ENCODE results near the gene HSPA12B. TPM values are rescaled to one million over a fixed set of nuclear protein-coding genes. Genes with fewer than 3 reads are reported as not detected.

Gene HSPA12B
- total RNA-seq, 3 donors from 2014 or later (not counting 1 experiment from before 2014, with no cell fraction given) = not detected

GRCh38 chr20:3739054-3739925 lies 6.8 kb downstream of the HSPA12B start:
- no peak overlapping the region for H3K4me3 Mint-ChIP-seq
- WGBS (ENCODE audit: insufficient coverage) = 84% methylated on average over 19 of the region's 19 CpGs

GRCh38 chr20:3739926-3740451 lies 7.5 kb downstream of the HSPA12B start:
- peaks cover 5% of the 10 kb centered on the region for H3K4me1 ChIP-seq (ENCODE audit: control insufficient read depth, insufficient read depth, low read length)
- intact Hi-C loops (cut with micrococcal nuclease) = no loop called here
- H3K4me3 Mint-ChIP-seq = no peak overlapping the region
- no peaks in the 10 kb centered on the region for H3K36me3 ChIP-seq (ENCODE audit: control insufficient read depth, insufficient read depth, low read length)
- H3K4me3 ChIP-seq (ENCODE audit: low read length) = no peak overlapping the region
- WGBS (ENCODE audit: insufficient coverage) = 92% methylated on average over 7 of the region's 7 CpGs
- DNase-seq (no peak), ATAC-seq (no peak)
- H3K36me3 Mint-ChIP-seq = no peaks in the 10 kb centered on the region
- H3K9me3 ChIP-seq (ENCODE audit: control insufficient read depth, insufficient read depth, low read length) = no peaks in the 10 kb centered on the region
- H3K27ac Mint-ChIP-seq = no peak overlapping the region
- no peak overlapping the region for H3K27ac ChIP-seq (ENCODE audit: low read length)
- no peaks in the 10 kb centered on the region for H3K9me3 Mint-ChIP-seq
- no peaks in the 10 kb centered on the region for H3K27me3 ChIP-seq (ENCODE audit: control insufficient read depth, insufficient read depth, low read length)
- TF ChIP-seq CTCF (IDR thresholded peaks at IDR 0.05) = no peak
- H3K4me1 Mint-ChIP-seq = peaks cover 4 to 9% of the 10 kb centered on the region in 2 donors
- peaks cover 0 to under 1% of the 10 kb centered on the region in 2 donors for H3K27me3 Mint-ChIP-seq (ENCODE audit: low read depth in 2 of 2)

More at GRCh38 chr20:3739054-3739925, 6.8 kb downstream of the HSPA12B start:
- Mint-ChIP-seq H3K4me1 (peaks cover 0 to 2% of the 10 kb centered on the region in 2 donors), H3K36me3 (no peaks in the 10 kb centered on the region), H3K27ac (no peak overlapping the region), H3K9me3 (no peaks in the 10 kb centered on the region), H3K27me3 (ENCODE audit: low read depth in 2 of 2) (peaks cover 0 to 3% of the 10 kb centered on the region in 2 donors)
- no peaks in the 10 kb centered on the region for H3K36me3 ChIP-seq (ENCODE audit: control insufficient read depth, insufficient read depth, low read length)
- H3K4me1 ChIP-seq (ENCODE audit: control insufficient read depth, insufficient read depth, low read length) = no peaks in the 10 kb centered on the region
- intact Hi-C loops (cut with micrococcal nuclease) = no loop called here
- no peak overlapping the region for H3K27ac ChIP-seq (ENCODE audit: low read length)
- H3K27me3 ChIP-seq (ENCODE audit: control insufficient read depth, insufficient read depth, low read length) = no peaks in the 10 kb centered on the region
- ATAC-seq = no peak
- no peak for TF ChIP-seq CTCF (IDR thresholded peaks at IDR 0.05)
- H3K4me3 ChIP-seq (ENCODE audit: low read length) = no peak overlapping the region
- no peaks in the 10 kb centered on the region for H3K9me3 ChIP-seq (ENCODE audit: control insufficient read depth, insufficient read depth, low read length)
- no peak for DNase-seq

- no peak overlapping the region for H3K27ac Mint-ChIP-seq
These were observed 8.3 kb downstream of the HSPA12B start for GRCh38 chr20:3740615-3741301.

More at GRCh38 chr20:3740615-3741301, 8.3 kb downstream of the HSPA12B start:
- Mint-ChIP-seq H3K4me1 (peaks cover 4 to 17% of the 10 kb centered on the region in 2 donors), H3K27me3 (ENCODE audit: low read depth in 2 of 2) (no peaks in the 10 kb centered on the region), H3K9me3 (no peaks in the 10 kb centered on the region), H3K4me3 (no peak overlapping the region), H3K36me3 (no peaks in the 10 kb centered on the region)
- TF ChIP-seq CTCF (IDR thresholded peaks at IDR 0.05) = no peak
- no peaks in the 10 kb centered on the region for H3K36me3 ChIP-seq (ENCODE audit: control insufficient read depth, insufficient read depth, low read length)
- no peaks in the 10 kb centered on the region for H3K27me3 ChIP-seq (ENCODE audit: control insufficient read depth, insufficient read depth, low read length)
- ATAC-seq = no peak
- DNase-seq = no peak
- intact Hi-C loops (cut with micrococcal nuclease) = no loop called here
- no peak overlapping the region for H3K4me3 ChIP-seq (ENCODE audit: low read length)
- peaks cover 11% of the 10 kb centered on the region for H3K4me1 ChIP-seq (ENCODE audit: control insufficient read depth, insufficient read depth, low read length)
- no peaks in the 10 kb centered on the region for H3K9me3 ChIP-seq (ENCODE audit: control insufficient read depth, insufficient read depth, low read length)
- no peak overlapping the region for H3K27ac ChIP-seq (ENCODE audit: low read length)
- 91% methylated on average over 15 of the region's 15 CpGs for WGBS (ENCODE audit: insufficient coverage)
